Measurements from ENCODE around the gene ZDBF2.
"Not testable (repeated sequence)": the region's sequence is repeated elsewhere in the genome, so short reads cannot be mapped to it uniquely, and the experiment has no call there.

ZDBF2 gene

DNA sequence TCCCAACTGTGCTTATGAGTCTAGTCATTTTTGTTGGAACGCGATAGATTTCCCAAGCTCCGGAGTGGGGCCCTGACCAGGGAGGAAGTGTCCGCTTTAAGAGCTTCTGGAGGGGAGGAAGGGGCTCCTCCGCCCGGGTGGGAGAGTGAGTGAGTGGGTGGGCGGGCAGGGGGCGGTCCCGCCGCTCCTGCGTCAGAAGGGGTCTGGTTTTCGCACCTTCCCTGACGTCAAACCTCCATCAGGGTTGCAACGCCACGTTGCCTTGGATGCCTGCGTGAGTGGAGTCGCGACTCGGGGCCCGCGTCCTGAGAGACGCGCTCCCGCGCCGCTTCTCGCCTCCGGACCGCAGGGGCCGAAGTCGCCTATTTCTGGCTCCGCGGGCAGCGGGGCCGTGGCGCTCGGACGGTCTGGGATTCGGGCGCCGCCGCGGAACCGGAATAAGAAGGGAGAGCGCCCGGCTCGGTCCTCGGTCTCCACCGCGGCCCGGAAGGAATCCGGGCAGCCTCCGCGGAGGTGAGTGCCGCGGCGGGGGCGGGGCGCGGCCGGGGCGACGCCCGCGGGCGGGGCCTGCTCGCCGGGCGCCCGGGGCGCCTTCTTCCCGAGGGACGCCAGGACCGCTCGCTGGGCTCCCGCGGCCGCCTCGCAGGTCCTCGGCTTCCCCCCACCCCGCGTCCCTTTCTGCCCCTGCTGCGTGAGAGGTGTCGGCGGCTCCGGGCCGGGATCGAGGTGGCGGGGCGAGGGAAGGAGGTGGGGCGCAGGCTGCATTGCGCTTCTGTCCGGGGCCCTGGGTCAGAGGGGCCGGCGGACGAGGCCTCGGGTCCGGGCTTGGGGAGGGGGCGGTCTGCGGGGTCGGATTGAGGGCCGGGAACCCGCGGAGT is at the start of gene ZDBF2:
Gene ZDBF2, plus strand, starts transcription at position 230 of the 878 bp plus-strand sequence. CDS start 7,187 bp downstream, outside the sequence.
- DNase-seq (ENCODE audit: low read depth in 3 of 3, low spot score in 1 of 3) = peak in 1 of 3 donors; percentile 6

- DNase-seq (ENCODE audit: low read depth in 3 of 3, low spot score in 1 of 3) = no peak
These were observed 48.8 kb upstream of the ZDBF2 start for GRCh38 chr2:206225435-206226232.

DNA sequence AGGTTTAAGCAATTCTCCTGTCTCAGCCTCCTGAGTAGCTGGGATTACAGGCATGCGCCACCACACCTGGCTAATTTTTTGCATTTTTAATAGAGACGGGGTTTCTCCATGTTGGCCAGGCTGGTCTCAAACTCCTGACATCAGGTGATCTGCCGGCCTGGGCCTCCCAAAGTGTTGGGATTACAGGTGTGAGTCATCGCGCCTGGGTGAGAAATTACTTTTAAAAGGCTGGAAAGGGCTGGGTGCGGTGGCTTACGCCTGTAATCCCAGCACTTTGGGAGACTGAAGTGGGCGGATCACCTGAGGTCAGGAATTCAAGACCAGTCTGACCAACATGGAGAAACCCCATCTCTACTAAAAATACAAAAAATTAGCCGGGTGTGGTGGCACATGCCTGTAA is 45.8 kb upstream of the ZDBF2 start:
- DNase-seq (ENCODE audit: low read depth in 3 of 3, low spot score in 1 of 3) = not testable (repeated sequence)

GRCh38 chr2:206229642-206230041 is 44.8 kb upstream of the ZDBF2 start:
- DNase-seq (ENCODE audit: low read depth in 3 of 3, low spot score in 1 of 3) = no peak

DNA sequence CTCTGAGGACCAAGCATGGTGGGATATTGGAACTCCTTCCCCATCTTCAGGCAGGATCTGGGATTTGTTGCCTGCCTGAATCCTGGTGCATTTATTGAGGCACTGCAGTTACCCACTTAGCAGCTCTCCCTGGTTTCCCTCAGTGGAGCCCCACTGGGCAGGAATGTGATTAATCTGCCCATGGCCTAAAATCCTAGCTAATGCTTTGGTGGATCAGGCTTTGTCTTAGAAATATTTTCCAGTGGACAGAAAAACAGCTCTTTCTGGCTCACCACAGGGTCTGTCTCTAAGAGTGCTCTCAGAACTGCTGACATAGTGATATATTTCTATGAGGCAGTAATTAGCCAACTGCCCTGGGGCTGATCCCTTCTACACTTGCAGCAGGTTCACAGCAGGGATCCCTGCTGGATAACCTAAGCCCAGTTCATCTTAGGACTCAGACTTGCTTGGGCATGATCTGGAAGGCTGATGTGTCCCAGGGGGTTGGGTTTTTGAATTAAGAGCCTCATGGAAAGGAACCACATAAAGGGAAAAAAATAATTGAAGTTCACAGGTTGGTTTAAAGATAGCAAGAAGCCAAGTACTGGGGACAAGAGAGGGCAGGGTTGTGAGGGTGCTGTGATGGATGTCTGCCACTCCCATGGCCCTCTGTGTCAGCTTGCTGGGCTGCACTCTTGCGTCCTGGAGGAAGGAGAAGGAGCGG is 44.3 kb upstream of the ZDBF2 start:
- DNase-seq (ENCODE audit: low read depth in 3 of 3, low spot score in 1 of 3) = no peak

GRCh38 chr2:206231669-206232286 is 42.7 kb upstream of the ZDBF2 start:
- DNase-seq (ENCODE audit: low read depth in 3 of 3, low spot score in 1 of 3) = no peak

GRCh38 chr2:206232287-206233035 is 42.0 kb upstream of the ZDBF2 start:
- DNase-seq (ENCODE audit: low read depth in 3 of 3, low spot score in 1 of 3) = no peak

- DNase-seq (ENCODE audit: low read depth in 3 of 3, low spot score in 1 of 3) = no peak
These were observed 35.3 kb upstream of the ZDBF2 start for GRCh38 chr2:206239157-206239556.

- no peak for DNase-seq (ENCODE audit: low read depth in 3 of 3, low spot score in 1 of 3)
These were observed 34.1 kb upstream of the ZDBF2 start for GRCh38 chr2:206240327-206240726.

DNA sequence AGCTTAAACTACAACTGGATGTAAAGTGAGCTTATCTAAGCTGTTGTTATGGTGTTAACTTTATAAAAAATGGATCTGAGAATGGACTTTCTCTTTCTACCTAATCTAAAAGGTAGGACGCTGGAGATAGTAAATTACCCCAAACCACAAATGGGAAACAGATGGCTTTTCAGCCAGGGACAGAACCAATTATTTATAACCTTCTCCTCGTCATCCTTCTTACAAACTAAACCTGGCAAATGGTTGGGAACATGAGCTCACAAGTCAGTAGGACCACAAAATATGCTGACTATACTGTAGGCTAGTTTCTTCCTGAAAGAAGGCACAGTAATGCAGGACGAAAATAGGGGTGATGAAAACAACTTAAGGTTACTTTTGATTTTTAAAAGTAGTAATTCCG is 32.7 kb upstream of the ZDBF2 start:
- no peak for DNase-seq (ENCODE audit: low read depth in 3 of 3, low spot score in 1 of 3)

- DNase-seq (ENCODE audit: low read depth in 3 of 3, low spot score in 1 of 3) = no peak
These were observed 29.2 kb upstream of the ZDBF2 start for GRCh38 chr2:206245265-206245672.

DNA sequence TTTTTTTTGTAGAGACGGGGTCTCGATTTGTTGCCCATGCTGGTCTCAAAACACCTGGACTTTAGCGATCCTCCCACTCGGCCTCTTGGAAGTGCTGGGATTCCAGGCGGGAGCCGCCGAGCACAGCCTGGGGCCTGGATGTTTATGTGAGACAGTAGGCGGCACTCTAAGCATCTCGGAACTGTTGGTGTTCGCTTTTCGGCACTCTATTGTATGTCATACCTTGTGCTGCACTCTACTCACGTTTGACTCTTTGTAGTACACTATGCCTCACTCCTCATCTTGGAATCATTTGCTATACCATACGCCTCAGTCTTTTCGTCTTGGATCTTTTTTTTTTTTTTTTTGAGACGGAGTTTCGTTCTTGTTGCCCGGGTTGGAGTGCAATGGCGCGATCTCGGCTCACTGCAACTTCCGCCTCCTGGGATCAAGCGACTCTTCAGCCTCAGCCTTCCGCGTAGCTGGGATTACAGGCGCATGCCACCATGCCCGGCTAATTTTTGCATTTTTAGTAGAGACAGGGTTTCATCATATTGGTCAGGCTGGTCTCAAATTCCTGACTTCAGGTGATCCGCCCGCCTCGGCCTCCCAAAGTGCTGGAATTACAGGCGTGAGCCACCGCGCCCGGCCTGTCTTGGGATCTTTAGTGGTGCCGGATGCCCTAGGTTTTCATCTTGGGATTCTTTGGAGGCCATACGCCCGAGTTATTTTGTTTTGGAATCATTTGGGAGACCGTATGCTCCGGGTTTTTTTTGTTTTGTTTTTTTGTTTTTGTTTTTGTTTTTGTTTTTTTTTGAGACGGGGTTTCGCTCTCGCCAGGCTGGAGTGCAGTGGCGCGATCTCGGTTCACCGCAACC is 24.2 kb upstream of the ZDBF2 start:
- DNase-seq (ENCODE audit: low read depth in 3 of 3, low spot score in 1 of 3) = no peak

GRCh38 chr2:206253125-206253776 is 21.2 kb upstream of the ZDBF2 start:
- DNase-seq (ENCODE audit: low read depth in 3 of 3, low spot score in 1 of 3) = no peak

DNA sequence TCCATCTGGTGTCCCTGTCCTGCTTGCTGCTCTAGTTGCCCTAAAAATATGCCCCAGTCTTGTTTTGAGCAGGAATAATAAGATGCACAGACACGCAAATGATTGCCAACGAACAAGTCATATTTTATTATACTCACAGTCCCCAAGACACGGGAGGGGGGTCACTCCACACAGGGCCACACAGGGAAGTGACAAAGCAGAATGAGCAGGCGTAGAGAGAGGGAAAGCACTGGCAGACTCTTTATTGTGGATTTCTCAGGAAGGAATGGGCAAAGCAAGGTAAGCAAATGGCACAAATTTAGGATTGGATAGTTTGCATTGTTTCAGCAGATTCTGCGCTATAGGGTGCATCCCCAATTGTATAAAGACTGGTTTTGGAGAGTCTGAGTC is 20.7 kb upstream of the ZDBF2 start:
- DNase-seq (ENCODE audit: low read depth in 3 of 3, low spot score in 1 of 3) = no peak

- no peak for DNase-seq (ENCODE audit: low read depth in 3 of 3, low spot score in 1 of 3)
These were observed 19.5 kb upstream of the ZDBF2 start for GRCh38 chr2:206255003-206255402.

DNA sequence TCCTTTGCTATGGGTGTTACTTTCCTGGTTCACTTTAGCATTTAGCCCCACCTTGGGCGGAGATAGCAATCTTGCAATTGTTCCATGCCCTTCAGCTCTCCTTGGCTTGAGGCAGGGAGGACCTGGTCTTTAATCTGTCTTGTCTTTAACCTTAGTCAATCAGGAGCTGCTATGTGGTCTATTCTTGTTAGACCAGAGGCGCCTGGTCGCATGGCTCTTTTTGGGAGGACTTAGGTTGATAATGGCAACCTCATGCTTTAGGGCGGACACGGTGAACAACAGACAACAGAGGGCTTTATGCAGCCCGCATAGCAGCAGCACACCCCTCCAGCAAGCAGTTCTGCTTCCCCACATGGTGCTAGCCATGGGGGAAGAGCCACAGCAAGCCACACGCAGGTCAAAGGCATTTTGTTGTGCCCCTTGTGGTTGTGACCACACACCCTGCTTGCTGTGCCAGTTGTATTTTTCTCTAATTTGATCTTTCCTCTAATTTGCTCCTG is 17.7 kb upstream of the ZDBF2 start:
- DNase-seq (ENCODE audit: low read depth in 3 of 3, low spot score in 1 of 3) = no peak

- DNase-seq (ENCODE audit: low read depth in 3 of 3, low spot score in 1 of 3) = no peak
These were observed 17.1 kb upstream of the ZDBF2 start for GRCh38 chr2:206257350-206257749.

GRCh38 chr2:206257861-206258260 is 16.6 kb upstream of the ZDBF2 start:
- DNase-seq (ENCODE audit: low read depth in 3 of 3, low spot score in 1 of 3) = no peak

- DNase-seq (ENCODE audit: low read depth in 3 of 3, low spot score in 1 of 3) = not testable (repeated sequence)
These were observed 15.8 kb upstream of the ZDBF2 start for GRCh38 chr2:206258615-206259014.

Measured in stimulated activated CD4-positive, alpha-beta T cell treated with anti-CD3 and anti-CD28 coated beads, TNF-alpha, amount 100 ng/mL, for 1 hour (primary cell).